Activated T-helper 2 cell treated with anti-CD3 and anti-CD28 coated beads, Interferon-gamma antibody, Interleukin-2, Interleukin-4, amounts not matched to agents 10 μg/mL and 5 μg/mL and 100 μg/mL, durations not matched to agents 14 hours and 24 hours and 36 hours (primary cell): ENCODE data around the gene XAF1. TPM values are rescaled to one million over a fixed set of nuclear protein-coding genes. Genes with fewer than 3 reads are reported as not detected.
A peak's percentile ranks its signal among the peaks of the same experiment; 100 is the strongest.
"Not testable (repeated sequence)": the region's sequence is repeated elsewhere in the genome, so short reads cannot be mapped to it uniquely, and the experiment has no call there.

ENCODE experiments used
- DNase-seq: peaks from one replicate; pipeline ENCODE4 v3.0.0; 2021; ENCODE audit warnings: low spot score
- H3K27ac Mint-ChIP-seq: one replicate; pipeline ENCODE4 v1.8.0; 2021; ENCODE audit warnings: mixed read lengths
- H3K27me3 Mint-ChIP-seq: one replicate; pipeline ENCODE4 v1.8.0; 2021; ENCODE audit warnings: low read depth, mixed read lengths
- H3K36me3 Mint-ChIP-seq: one replicate; pipeline ENCODE4 v1.8.0; 2021; ENCODE audit warnings: low read depth, mixed read lengths
- H3K4me1 Mint-ChIP-seq: one replicate; pipeline ENCODE4 v1.8.0; 2021; ENCODE audit warnings: low read depth, mixed read lengths
- H3K4me3 Mint-ChIP-seq: one replicate; pipeline ENCODE4 v1.8.0; 2021; ENCODE audit warnings: low read depth, mild to moderate bottlenecking, moderate library complexity, mixed read lengths
- H3K9me3 Mint-ChIP-seq: one replicate; pipeline ENCODE4 v1.8.0; 2021; ENCODE audit warnings: mixed read lengths
- intact Hi-C: fragments of 100-400 bp; cut with micrococcal nuclease; formaldehyde crosslinking; loops from one replicate; pipeline ENCODE4 v1.15.1; 2023
- total RNA-seq: library from RNA; stranded (reverse); gene quantifications from 2 replicates; pipeline ENCODE4 v1.2.3, GENCODE V29; 2022

XAF1 gene
- total RNA-seq, 1 donor from 2014 or later = 18.6 TPM

- Mint-ChIP-seq H3K4me3 (no peak overlapping the region), H3K9me3 (no peaks in the 10 kb centered on the region), H3K27me3 (peaks cover 51% of the 10 kb centered on the region), H3K36me3 (no peaks in the 10 kb centered on the region), H3K4me1 (peaks cover 2% of the 10 kb centered on the region), H3K27ac (no peak overlapping the region)
- no peak for DNase-seq
- intact Hi-C loops = no loop called here
These were observed 39.1 kb upstream of the XAF1 start for GRCh38 chr17:6716736-6717135.

DNA sequence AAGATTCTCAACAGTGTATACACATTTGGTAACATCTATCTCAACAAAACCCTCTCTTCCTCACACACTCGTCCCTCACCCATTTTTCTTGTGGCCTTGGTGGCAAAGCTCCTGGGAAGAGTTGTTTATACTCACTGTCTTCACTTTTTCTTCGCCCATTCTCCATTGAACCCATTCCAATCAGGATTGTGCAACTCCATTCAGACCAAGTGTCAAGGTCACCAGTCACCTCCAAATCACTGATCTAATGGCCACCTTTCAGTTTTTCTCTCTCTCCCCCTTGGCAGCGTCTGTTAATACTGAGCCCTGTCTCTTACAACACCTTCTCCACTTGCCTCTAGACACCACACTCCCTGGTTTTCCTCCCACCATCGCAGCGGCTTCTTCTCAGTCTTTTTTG, 34.1 kb upstream of the XAF1 start:
- intact Hi-C loops = no loop called here
- H3K36me3 Mint-ChIP-seq = no peaks in the 10 kb centered on the region
- H3K27ac Mint-ChIP-seq = no peak overlapping the region
- no peak for DNase-seq
- no peaks in the 10 kb centered on the region for H3K4me1 Mint-ChIP-seq
- no peak overlapping the region for H3K4me3 Mint-ChIP-seq
- peaks cover 33% of the 10 kb centered on the region for H3K27me3 Mint-ChIP-seq
- H3K9me3 Mint-ChIP-seq = no peaks in the 10 kb centered on the region

GRCh38 chr17:6724009-6724408, 31.8 kb upstream of the XAF1 start:
- DNase-seq = no peak
- Mint-ChIP-seq H3K4me3 (no peak overlapping the region), H3K36me3 (no peaks in the 10 kb centered on the region), H3K27ac (no peak overlapping the region), H3K27me3 (peaks cover 32% of the 10 kb centered on the region), H3K9me3 (no peaks in the 10 kb centered on the region), H3K4me1 (no peaks in the 10 kb centered on the region)
- intact Hi-C loops = no loop called here

DNA sequence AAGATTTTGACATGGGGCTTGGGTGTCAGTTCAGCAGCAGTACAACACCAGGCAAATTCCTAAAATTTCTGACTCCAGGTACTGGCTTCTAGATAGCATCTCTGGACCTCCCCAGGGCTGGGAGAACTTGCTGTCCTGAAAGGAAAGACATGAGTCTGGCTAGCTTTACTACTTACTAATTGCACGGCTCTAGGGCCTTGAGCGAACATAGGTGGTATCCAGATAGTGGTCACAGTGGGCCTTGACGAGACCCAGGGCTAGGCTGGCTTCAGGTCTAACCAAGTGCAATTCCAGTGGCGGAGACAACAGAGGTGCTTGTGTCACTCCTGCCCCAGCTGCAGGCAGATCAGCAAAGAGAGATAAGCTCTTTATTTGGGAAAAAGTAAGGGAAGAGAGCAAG, 26.3 kb upstream of the XAF1 start:
- no peak overlapping the region for H3K4me3 Mint-ChIP-seq
- no peaks in the 10 kb centered on the region for H3K36me3 Mint-ChIP-seq
- H3K27ac Mint-ChIP-seq = no peak overlapping the region
- intact Hi-C loops = no loop called here
- no peak for DNase-seq
- H3K9me3 Mint-ChIP-seq = no peaks in the 10 kb centered on the region
- peaks cover 22% of the 10 kb centered on the region for H3K27me3 Mint-ChIP-seq
- H3K4me1 Mint-ChIP-seq = no peaks in the 10 kb centered on the region

DNA sequence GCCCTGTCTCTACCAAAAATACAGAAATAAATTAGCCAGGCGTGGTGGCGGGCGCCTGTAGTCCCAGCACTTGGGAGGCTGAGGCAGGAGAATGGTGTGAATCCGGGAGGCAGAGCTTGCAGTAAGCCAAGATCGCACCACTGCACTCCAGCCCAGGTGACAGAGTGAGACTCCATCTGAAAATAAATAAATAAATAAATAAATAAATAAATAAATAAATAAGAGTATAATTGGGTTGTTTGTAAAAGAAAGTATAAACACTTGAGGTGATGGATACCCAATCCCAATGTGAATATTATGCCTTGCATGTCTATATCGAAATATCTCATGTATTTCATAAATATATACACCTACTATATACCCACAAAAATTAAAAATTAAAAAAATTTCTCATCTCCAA, 9.2 kb upstream of the XAF1 start:
- intact Hi-C loops, H3K27ac Mint-ChIP-seq, DNase-seq, H3K4me1 Mint-ChIP-seq, H3K4me3 Mint-ChIP-seq, H3K9me3 Mint-ChIP-seq, H3K36me3 Mint-ChIP-seq: not testable (repeated sequence)
- peaks cover 41% of the 10 kb centered on the region for H3K27me3 Mint-ChIP-seq

DNA sequence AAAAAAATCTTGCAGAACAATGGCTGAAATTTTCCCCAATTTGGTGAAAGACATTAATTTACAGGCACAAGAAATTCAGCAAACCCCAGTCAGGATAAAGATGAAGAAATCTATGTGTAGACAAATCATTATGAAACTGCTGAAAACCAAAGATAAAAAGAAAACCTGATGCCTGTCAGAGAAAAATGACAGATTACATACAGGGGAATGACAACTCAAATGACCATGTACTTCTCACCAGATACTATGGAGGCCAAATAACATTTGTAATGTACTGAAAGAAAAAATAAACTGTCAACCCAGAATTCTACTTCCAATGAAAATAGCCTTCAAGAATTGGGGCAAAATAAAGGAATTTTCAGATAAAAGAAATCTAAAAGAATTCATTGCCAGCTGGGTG, 7.2 kb upstream of the XAF1 start:
- no peaks in the 10 kb centered on the region for H3K9me3 Mint-ChIP-seq

GRCh38 chr17:6749519-6749918, 6.3 kb upstream of the XAF1 start:
- no peak for DNase-seq
- H3K36me3 Mint-ChIP-seq = no peaks in the 10 kb centered on the region
- peaks cover 15% of the 10 kb centered on the region for H3K4me1 Mint-ChIP-seq
- H3K4me3 Mint-ChIP-seq = no peak overlapping the region
- intact Hi-C loops = no loop called here
- peaks cover 27% of the 10 kb centered on the region for H3K27me3 Mint-ChIP-seq
- no peaks in the 10 kb centered on the region for H3K9me3 Mint-ChIP-seq
- H3K27ac Mint-ChIP-seq = no peak overlapping the region

More for the DNA sequence above, 7.2 kb upstream of the XAF1 start:
- no peak for DNase-seq
- Mint-ChIP-seq H3K27ac (no peak overlapping the region), H3K27me3 (peaks cover 36% of the 10 kb centered on the region), H3K4me1 (peaks cover 14% of the 10 kb centered on the region), H3K36me3 (no peaks in the 10 kb centered on the region), H3K4me3 (no peak overlapping the region)
- intact Hi-C loops = no loop called here

DNA sequence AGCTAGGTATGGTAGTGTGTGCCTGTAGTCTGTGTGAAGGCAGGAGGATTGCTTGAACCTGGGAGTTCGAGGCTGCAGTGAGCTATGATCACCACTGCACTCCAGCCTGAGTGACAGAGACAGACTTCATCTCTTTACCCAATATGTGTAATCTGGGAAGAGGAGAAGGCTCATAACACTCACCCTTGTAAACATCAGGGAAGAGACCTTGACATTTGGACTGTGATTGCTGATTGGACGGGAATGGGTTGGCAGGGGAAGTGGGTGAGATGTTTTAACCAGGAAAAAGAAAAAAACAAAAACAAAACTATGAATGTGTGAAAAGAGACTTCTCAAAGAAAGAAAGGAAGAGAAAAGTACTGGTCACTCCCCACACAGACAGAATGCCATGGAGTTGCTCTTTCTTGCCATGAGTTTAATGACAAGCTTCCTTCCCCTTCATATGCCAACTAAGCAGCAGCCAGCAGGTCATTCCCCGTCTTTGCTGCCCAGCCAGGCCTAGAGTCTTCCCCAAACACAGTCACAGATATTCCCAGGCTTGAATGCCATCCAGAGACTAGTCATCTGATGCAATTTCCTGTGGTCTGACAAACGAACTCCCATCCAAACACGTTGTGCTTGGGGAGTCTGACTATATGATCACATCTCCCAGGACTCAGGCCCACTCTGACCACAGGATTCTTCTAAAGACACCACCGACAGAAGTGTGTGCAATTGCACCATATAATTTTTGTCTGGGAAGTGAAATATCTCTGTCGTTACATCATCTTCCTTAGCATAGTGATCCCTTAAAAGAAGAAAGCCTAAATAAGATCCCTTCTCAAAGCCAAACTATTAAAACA, 3.6 kb upstream of the XAF1 start:
- H3K27ac Mint-ChIP-seq = no peak overlapping the region
- peaks cover 14% of the 10 kb centered on the region for H3K27me3 Mint-ChIP-seq
- DNase-seq = no peak
- H3K4me3 Mint-ChIP-seq = no peak overlapping the region
- H3K4me1 Mint-ChIP-seq = peaks cover 32% of the 10 kb centered on the region
- no peaks in the 10 kb centered on the region for H3K9me3 Mint-ChIP-seq
- peaks cover 2% of the 10 kb centered on the region for H3K36me3 Mint-ChIP-seq
- intact Hi-C loops = loop anchor here (10.0 kb wide), 2 partner anchors 93 to 97 kb away; partner anchors contain the start of genes C17orf100 and MED31

DNA sequence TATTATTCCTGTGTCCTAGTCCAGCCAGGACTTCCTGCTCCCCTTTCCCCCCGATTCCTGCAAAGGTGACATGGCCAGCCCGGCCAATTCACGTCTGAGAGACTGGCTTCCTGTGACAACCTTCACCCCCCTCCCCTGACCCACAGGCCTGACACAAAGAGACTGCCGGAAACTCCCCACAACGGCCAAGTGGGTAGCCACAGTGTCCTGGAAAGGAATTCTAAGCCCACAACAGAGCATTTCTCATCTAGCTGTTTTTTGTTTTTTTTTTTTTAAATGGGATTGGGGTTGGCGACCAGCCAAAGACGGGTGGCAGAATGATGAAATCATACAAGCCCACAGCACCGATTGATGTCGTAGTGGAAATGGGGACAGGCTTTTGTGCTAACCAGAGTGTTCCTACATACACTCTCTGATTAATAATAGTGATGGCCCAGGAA, 2.8 kb upstream of the XAF1 start:
- peaks cover 38% of the 10 kb centered on the region for H3K4me1 Mint-ChIP-seq
- DNase-seq = no peak
- no peak overlapping the region for H3K27ac Mint-ChIP-seq
- intact Hi-C loops = loop anchor here (10.0 kb wide), 2 partner anchors 92 to 98 kb away; partner anchors contain the start of genes C17orf100 and MED31
- H3K9me3 Mint-ChIP-seq = no peaks in the 10 kb centered on the region
- H3K4me3 Mint-ChIP-seq = no peak overlapping the region
- peaks cover 11% of the 10 kb centered on the region for H3K27me3 Mint-ChIP-seq
- peaks cover 9% of the 10 kb centered on the region for H3K36me3 Mint-ChIP-seq

DNA sequence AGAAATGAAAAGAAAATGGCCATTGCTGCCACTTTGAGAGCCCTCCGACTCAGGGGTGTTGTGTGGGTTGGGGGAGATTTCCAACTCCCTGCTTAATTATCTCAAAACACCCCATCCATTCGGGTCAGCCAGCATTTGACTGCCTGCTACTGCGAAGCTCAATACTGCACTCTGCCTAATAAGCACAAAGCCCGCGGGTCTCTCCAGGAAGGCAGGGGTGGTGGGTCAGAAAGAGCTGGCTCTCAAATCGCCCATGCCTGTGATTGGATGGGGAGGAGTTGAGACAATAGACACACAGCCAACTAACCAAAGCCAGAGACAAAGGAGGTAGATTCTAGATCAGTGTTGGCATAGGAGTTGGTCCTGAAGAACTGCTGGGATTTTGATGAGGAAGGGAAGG, 2.3 kb upstream of the XAF1 start:
- Mint-ChIP-seq H3K27me3 (peaks cover 11% of the 10 kb centered on the region), H3K4me3 (no peak overlapping the region), H3K27ac (no peak overlapping the region), H3K36me3 (peaks cover 15% of the 10 kb centered on the region), H3K9me3 (no peaks in the 10 kb centered on the region), H3K4me1 (peaks cover 41% of the 10 kb centered on the region)
- intact Hi-C loops = loop anchor here (10.0 kb wide), 2 partner anchors 91 to 99 kb away; partner anchors contain the start of genes C17orf100 and MED31
- DNase-seq = no peak

DNA sequence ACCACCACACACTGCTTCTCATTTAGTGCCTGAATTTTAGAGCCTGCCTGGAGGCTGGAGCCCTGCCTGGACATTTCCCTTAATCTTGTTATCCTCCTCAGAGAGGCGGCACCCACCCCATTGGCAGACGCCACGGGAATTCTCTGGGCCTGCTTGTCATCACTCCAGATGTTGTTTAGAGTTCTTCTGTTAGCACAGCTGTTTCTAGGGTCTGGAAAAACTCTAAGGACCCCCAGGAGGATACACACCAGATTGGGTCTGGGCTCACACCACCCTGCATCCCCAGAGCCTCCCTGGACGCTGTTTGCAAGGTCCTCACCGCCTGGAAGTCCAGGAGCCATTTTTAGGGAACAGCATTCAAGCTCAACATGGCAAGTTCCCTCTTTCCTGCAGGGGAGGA, 565 bp upstream of the XAF1 start:
- Mint-ChIP-seq H3K27me3 (peaks cover 2% of the 10 kb centered on the region), H3K9me3 (no peaks in the 10 kb centered on the region), H3K4me3 (peak overlapping the region; percentile 90), H3K36me3 (peaks cover 31% of the 10 kb centered on the region), H3K27ac (peak overlapping the region; percentile 84), H3K4me1 (peaks cover 45% of the 10 kb centered on the region)
- DNase-seq = no peak
- intact Hi-C loops = loop anchor here (10.0 kb wide), 2 partner anchors 90 to 100 kb away; partner anchors contain the start of genes C17orf100 and MED31

- H3K9me3 Mint-ChIP-seq = no peaks in the 10 kb centered on the region
- intact Hi-C loops = loop anchor here (10.0 kb wide), 2 partner anchors 88 to 102 kb away; partner anchors contain the start of genes C17orf100 and MED31
- no peaks in the 10 kb centered on the region for H3K27me3 Mint-ChIP-seq
- peaks cover 43% of the 10 kb centered on the region for H3K36me3 Mint-ChIP-seq
- peaks cover 45% of the 10 kb centered on the region for H3K4me1 Mint-ChIP-seq
- H3K4me3 Mint-ChIP-seq = peak overlapping the region; percentile 90
- DNase-seq = no peak
- peak overlapping the region; percentile 84 for H3K27ac Mint-ChIP-seq
These were observed 682 bp downstream of the XAF1 start for GRCh38 chr17:6756425-6757031.

- intact Hi-C loops = loop anchor here (10.0 kb wide), 2 partner anchors 87 to 103 kb away; partner anchors contain the start of genes C17orf100 and MED31
- Mint-ChIP-seq H3K27me3 (no peaks in the 10 kb centered on the region), H3K36me3 (peaks cover 55% of the 10 kb centered on the region), H3K9me3 (no peaks in the 10 kb centered on the region), H3K4me3 (peak overlapping the region; percentile 77), H3K27ac (peak overlapping the region; percentile 75), H3K4me1 (peaks cover 38% of the 10 kb centered on the region)
- DNase-seq = no peak
These were observed 1.9 kb downstream of the XAF1 start for GRCh38 chr17:6757747-6758146.
